ACHN (cell line): ENCODE measurements around the gene ZNF358.
"Not testable (repeated sequence)": the region's sequence is repeated elsewhere in the genome, so short reads cannot be mapped to it uniquely, and the experiment has no call there.

Experiments used
- DNase-seq: peaks from one replicate; pipeline ENCODE4 v3.0.0-alpha.2; 2015
- in situ Hi-C: cut with HindIII; loops from 2 replicates; pipeline ENCODE4 v1.10.0; 2017; ENCODE audit warnings: low sequenced_read_pairs, low pct_ligation_motif_present, low pct_unique_long_range_greater_than_20kb

The ZNF358 gene

DNA sequence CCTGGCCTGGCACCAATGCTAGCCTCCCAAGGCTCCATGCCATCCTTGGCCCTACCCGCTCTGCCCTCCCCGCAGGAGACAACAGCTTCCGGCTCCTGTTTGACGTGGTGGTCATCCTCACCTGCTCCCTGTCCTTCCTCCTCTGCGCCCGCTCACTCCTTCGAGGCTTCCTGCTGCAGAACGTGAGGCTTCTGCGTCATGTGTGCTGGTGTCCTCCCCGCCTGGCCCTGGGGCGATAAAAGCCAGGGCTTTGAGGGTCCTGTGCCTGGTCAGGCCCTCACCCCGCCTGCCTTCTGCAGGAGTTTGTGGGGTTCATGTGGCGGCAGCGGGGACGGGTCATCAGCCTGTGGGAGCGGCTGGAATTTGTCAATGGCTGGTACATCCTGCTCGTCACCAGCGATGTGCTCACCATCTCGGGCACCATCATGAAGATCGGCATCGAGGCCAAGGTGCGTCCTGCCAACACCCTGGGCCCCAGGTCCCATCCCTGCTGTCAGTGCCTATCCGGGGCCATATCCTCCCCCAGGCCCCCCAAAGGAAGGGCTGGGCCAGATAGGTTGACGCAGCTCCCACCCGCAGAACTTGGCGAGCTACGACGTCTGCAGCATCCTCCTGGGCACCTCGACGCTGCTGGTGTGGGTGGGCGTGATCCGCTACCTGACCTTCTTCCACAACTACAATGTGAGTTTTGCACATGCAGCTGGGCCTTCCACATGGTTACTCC, 12.8 kb downstream of the ZNF358 start:
- DNase-seq, result no peak
- in situ Hi-C loops, result no loop called here

GRCh38 chr19:7529246-7529600, 13.3 kb downstream of the ZNF358 start:
- no peak for DNase-seq
- in situ Hi-C loops, result no loop called here

- no peak for DNase-seq
- in situ Hi-C loops, result no loop called here
Observed at GRCh38 chr19:7529610-7530490, 13.9 kb downstream of the ZNF358 start.

- in situ Hi-C loops, result no loop called here
- DNase-seq, result no peak
Observed at GRCh38 chr19:7533281-7533885, 17.5 kb downstream of the ZNF358 start.

GRCh38 chr19:7533925-7534480, 18.1 kb downstream of the ZNF358 start:
- peak; percentile 79 for DNase-seq

GRCh38 chr19:7534531-7535046, 18.7 kb downstream of the ZNF358 start:
- DNase-seq, result peak; percentile 77
- in situ Hi-C loops, result no loop called here

More at GRCh38 chr19:7533925-7534480, 18.1 kb downstream of the ZNF358 start:
- in situ Hi-C loops, result no loop called here

GRCh38 chr19:7535047-7535997, 19.4 kb downstream of the ZNF358 start, which contains the start of gene PNPLA6:
PNPLA6 (plus strand) TSS chr19:7535717; CDS start chr19:7535789, 72 bp downstream.
- in situ Hi-C loops, result no loop called here
- DNase-seq, result peak; percentile 92

GRCh38 chr19:7535998-7536695, 20.2 kb downstream of the ZNF358 start:
- in situ Hi-C loops, result no loop called here
- no peak for DNase-seq

DNA sequence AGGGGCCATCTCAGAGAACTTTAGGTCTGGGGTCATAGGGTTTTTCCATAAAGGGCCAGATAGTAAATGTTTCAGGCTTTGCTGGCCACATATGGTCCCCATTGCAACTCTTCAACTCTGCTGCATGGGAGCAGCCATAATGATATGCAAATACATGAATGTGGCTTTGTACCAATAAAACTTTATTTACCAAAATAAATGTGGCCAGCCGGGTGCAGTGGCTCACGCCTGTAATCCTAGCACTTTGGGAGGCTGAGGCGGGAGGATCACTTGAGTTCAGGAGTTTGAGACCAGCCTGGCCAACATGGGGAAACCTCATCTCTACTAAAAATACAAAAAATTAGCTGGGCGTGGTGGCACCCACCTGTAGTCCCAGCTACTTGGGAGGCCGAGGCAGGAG, 23.1 kb downstream of the ZNF358 start:
- DNase-seq, in situ Hi-C loops: not testable (repeated sequence)

DNA sequence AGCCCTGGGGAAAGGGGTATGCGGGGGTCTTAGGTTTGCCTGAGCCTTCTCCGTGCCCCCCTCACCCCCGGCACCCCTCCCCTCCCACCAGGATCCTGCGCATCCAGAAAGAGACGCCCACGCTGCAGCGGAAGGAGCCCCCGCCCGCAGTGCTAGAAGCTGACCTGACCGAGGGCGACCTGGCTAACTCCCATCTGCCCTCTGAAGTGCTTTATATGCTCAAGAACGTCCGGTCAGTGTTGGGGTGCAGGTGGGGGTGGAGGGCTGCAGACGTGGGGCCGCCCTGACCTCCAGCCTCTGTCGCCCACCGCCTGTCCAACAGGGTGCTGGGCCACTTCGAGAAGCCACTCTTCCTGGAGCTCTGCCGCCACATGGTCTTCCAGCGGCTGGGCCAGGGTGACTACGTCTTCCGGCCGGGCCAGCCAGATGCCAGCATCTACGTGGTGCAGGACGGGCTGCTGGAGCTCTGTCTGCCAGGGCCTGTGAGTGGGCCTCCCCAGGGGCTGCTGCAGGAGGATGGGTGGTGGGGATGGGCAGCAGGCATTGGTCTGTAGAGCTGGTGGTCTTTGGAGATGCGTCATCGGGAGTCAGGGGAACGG, 24.0 kb downstream of the ZNF358 start:
- no peak for DNase-seq
- in situ Hi-C loops, result no loop called here

DNA sequence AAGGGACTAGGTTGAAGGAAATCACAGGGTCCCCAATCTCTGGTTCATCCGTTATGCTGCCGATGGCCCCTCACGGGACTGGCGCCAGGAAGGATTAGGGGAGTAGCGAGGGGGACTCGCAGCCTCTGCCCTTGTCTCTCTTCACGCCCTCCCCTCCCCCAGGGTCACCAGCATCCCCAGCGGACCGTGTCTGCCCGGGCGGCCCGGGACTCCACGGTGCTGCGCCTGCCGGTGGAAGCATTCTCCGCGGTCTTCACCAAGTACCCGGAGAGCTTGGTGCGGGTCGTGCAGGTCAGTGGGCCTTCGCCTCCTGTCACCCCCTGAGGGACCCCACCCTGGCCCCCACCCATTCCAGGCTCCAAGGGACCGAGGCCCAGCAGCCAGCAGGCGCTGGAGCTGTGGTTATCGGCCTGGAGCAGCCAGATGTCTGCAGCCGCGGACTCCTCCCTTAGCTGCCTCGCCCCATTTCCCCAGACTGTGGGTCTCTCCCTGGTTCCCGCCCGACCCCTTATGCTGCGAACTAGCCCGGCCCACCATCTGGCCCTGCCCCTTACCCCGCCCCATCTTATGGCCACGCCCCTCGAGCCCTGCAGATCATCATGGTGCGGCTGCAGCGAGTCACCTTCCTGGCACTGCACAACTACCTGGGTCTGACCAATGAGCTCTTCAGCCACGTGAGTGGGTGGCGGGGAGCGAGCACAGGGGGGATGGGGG, 25.0 kb downstream of the ZNF358 start:
- in situ Hi-C loops, result no loop called here
- no peak for DNase-seq

- no peak for DNase-seq
- in situ Hi-C loops, result no loop called here
Observed at GRCh38 chr19:7541475-7541824, 25.5 kb downstream of the ZNF358 start.

GRCh38 chr19:7541828-7542443, 26.0 kb downstream of the ZNF358 start:
- DNase-seq, result no peak
- in situ Hi-C loops, result no loop called here

- in situ Hi-C loops, result no loop called here
- no peak for DNase-seq
Observed at GRCh38 chr19:7542556-7543348, 26.8 kb downstream of the ZNF358 start.

GRCh38 chr19:7544626-7545025, 28.7 kb downstream of the ZNF358 start:
- in situ Hi-C loops, result no loop called here

More at GRCh38 chr19:7544626-7545025, 28.7 kb downstream of the ZNF358 start:
- no peak for DNase-seq
